ENCODE data around the gene NBAS.

NBAS gene

GRCh38 chr2:15472876-15473275, 88.3 kb downstream of the NBAS start:
- TF ChIP-seq CTCF (conservative IDR thresholded peaks at IDR 0.05; ENCODE audit: control insufficient read depth, insufficient read depth, low read depth, low read length): no peak
- DNase-seq (ENCODE audit: low read depth): no peak
- H3K4me3 ChIP-seq (ENCODE audit: control insufficient read depth, low read depth, low read length): no peak overlapping the region

- H3K4me3 ChIP-seq (ENCODE audit: control insufficient read depth, low read depth, low read length): no peak overlapping the region
- no peak for TF ChIP-seq CTCF (conservative IDR thresholded peaks at IDR 0.05; ENCODE audit: control insufficient read depth, insufficient read depth, low read depth, low read length)
- no peak for DNase-seq (ENCODE audit: low read depth)
Observed at GRCh38 chr2:15472133-15472532, 89.0 kb downstream of the NBAS start.

GRCh38 chr2:15471606-15472005, 89.5 kb downstream of the NBAS start:
- no peak overlapping the region for H3K4me3 ChIP-seq (ENCODE audit: control insufficient read depth, low read depth, low read length)
- no peak for DNase-seq (ENCODE audit: low read depth)
- TF ChIP-seq CTCF (conservative IDR thresholded peaks at IDR 0.05; ENCODE audit: control insufficient read depth, insufficient read depth, low read depth, low read length): no peak

GRCh38 chr2:15460112-15460620, 101.0 kb downstream of the NBAS start:
- no peak overlapping the region for H3K4me3 ChIP-seq (ENCODE audit: control insufficient read depth, low read depth, low read length)
- no peak for TF ChIP-seq CTCF (conservative IDR thresholded peaks at IDR 0.05; ENCODE audit: control insufficient read depth, insufficient read depth, low read depth, low read length)
- DNase-seq (ENCODE audit: low read depth): no peak

- no peak overlapping the region for H3K4me3 ChIP-seq (ENCODE audit: control insufficient read depth, low read depth, low read length)
- no peak for TF ChIP-seq CTCF (conservative IDR thresholded peaks at IDR 0.05; ENCODE audit: control insufficient read depth, insufficient read depth, low read depth, low read length)
- DNase-seq (ENCODE audit: low read depth): no peak
Observed at GRCh38 chr2:15458277-15458676, 102.9 kb downstream of the NBAS start.

- no peak overlapping the region for H3K4me3 ChIP-seq (ENCODE audit: control insufficient read depth, low read depth, low read length)
- DNase-seq (ENCODE audit: low read depth): no peak
- no peak for TF ChIP-seq CTCF (conservative IDR thresholded peaks at IDR 0.05; ENCODE audit: control insufficient read depth, insufficient read depth, low read depth, low read length)
Observed at GRCh38 chr2:15457868-15458267, 103.3 kb downstream of the NBAS start.

GRCh38 chr2:15456352-15456751, 104.8 kb downstream of the NBAS start:
- no peak overlapping the region for H3K4me3 ChIP-seq (ENCODE audit: control insufficient read depth, low read depth, low read length)
- TF ChIP-seq CTCF (conservative IDR thresholded peaks at IDR 0.05; ENCODE audit: control insufficient read depth, insufficient read depth, low read depth, low read length): no peak
- no peak for DNase-seq (ENCODE audit: low read depth)
